ENCODE data around the gene SNRPD1. TPM values are rescaled to one million over a fixed set of nuclear protein-coding genes. Genes with fewer than 3 reads are reported as not detected.
"Not testable (repeated sequence)": the region's sequence is repeated elsewhere in the genome, so short reads cannot be mapped to it uniquely, and the experiment has no call there.

Gene SNRPD1
- total RNA-seq, 1 donor from 2014 or later: 128 TPM

DNA sequence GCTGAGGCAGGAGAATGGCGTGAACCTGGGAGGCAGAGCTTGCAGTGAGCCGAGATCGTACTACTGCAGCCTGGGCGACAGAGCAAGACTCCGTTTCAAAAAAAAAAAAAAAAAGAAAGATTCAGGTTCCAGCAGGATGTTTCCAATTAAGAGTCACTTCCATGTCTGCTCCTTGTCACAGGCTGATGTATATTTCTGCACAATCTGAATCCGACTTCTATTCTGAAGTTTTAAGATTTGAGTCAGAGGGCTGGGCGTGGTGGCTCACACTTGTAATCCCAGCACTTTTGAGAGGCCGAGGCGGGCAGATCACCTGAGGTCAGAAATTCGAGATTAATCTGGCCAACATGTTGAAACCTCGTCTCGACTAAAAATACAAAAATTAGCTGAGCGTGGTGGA lies 24.7 kb downstream of the SNRPD1 start:
- H3K4me3 ChIP-seq: no peak overlapping the region
- H3K9me3 Mint-ChIP-seq: no peaks in the 10 kb centered on the region
- peaks cover under 1% of the 10 kb centered on the region for H3K36me3 ChIP-seq
- H3K4me2 ChIP-seq: no peak overlapping the region
- no peaks in the 10 kb centered on the region for H3K9me3 ChIP-seq (ENCODE audit: low read depth)
- H3K4me1 ChIP-seq: no peaks in the 10 kb centered on the region
- H3K4me1 Mint-ChIP-seq: no peaks in the 10 kb centered on the region
- no peak overlapping the region for H3K4me3 Mint-ChIP-seq
- H3K27ac Mint-ChIP-seq: no peak overlapping the region
- H3K27ac ChIP-seq: no peak overlapping the region
- TF ChIP-seq EZH2 (IDR thresholded peaks at IDR 0.05): no peak
- no peak for TF ChIP-seq EZH2phosphoT487 (IDR thresholded peaks at IDR 0.05)
- TF ChIP-seq, protein P1, sequence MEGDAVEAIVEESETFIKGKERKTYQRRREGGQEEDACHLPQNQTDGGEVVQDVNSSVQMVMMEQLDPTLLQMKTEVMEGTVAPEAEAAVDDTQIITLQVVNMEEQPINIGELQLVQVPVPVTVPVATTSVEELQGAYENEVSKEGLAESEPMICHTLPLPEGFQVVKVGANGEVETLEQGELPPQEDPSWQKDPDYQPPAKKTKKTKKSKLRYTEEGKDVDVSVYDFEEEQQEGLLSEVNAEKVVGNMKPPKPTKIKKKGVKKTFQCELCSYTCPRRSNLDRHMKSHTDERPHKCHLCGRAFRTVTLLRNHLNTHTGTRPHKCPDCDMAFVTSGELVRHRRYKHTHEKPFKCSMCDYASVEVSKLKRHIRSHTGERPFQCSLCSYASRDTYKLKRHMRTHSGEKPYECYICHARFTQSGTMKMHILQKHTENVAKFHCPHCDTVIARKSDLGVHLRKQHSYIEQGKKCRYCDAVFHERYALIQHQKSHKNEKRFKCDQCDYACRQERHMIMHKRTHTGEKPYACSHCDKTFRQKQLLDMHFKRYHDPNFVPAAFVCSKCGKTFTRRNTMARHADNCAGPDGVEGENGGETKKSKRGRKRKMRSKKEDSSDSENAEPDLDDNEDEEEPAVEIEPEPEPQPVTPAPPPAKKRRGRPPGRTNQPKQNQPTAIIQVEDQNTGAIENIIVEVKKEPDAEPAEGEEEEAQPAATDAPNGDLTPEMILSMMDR (IDR thresholded peaks at IDR 0.05): no peak
- no peak overlapping the region for H3K9ac ChIP-seq
- no peaks in the 10 kb centered on the region for H4K20me1 ChIP-seq (ENCODE audit: low read depth)
- H3K27me3 Mint-ChIP-seq (ENCODE audit: insufficient read depth, low read depth): peaks cover 7% of the 10 kb centered on the region
- peaks cover 30% of the 10 kb centered on the region for H3F3A ChIP-seq (ENCODE audit: low read depth)
- peaks cover 13% of the 10 kb centered on the region for H3K36me3 Mint-ChIP-seq
- H2AFZ ChIP-seq (replicated peaks): no peak overlapping the region
- no peak for DNase-seq (ENCODE audit: low spot score)
- H3K27me3 ChIP-seq: no peaks in the 10 kb centered on the region
- no peaks in the 10 kb centered on the region for H3K79me2 ChIP-seq (ENCODE audit: low read depth)

DNA sequence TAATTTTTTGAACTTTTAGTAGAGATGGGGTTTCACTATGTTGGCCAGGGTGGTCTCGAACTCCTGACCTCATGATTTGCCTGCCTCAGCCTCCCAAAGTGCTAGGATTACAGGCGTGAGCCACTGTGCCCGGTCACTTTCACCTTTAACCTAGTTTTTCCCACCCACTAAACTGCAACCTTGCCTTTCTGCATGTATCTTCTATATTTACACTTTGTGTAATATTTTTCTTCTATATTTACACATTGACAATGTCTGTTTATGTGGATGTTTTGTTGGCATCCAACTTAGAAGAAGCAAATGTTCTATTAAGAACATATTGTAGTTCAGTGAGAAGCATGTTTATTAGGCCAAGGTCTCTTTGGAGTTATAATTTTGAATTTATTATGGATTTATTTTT lies 26.7 kb downstream of the SNRPD1 start:
- H2AFZ ChIP-seq (replicated peaks): no peak overlapping the region
- peaks cover 5% of the 10 kb centered on the region for H3K4me1 Mint-ChIP-seq
- no peaks in the 10 kb centered on the region for H3K79me2 ChIP-seq (ENCODE audit: low read depth)

DNA sequence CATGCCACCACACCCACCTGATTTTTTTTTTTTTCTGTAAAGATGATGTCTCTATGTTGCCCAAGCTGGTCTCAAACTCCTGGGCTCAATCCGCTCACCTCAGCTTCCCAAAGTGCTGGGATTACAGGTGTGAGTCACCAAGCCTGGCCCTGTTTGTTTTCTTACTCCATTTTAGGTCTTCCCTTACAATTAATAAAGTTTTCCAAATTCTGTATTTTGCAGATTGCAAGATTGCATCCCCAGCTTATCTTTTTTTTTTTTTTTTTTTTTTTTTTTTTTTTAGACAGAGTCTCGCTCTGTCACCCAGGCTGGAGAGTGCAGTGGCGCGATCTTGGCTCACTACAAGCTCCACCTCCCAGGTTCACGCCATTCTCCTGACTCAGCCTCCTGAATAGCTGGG lies 28.3 kb downstream of the SNRPD1 start:
- not testable (repeated sequence) for H3K9ac ChIP-seq; H3K27me3 Mint-ChIP-seq (ENCODE audit: insufficient read depth, low read depth); H3K4me1 Mint-ChIP-seq; H3K27me3 ChIP-seq; DNase-seq (ENCODE audit: low spot score); H3K4me2 ChIP-seq; H3K9me3 ChIP-seq (ENCODE audit: low read depth); H3K9me3 Mint-ChIP-seq; H4K20me1 ChIP-seq (ENCODE audit: low read depth); H3K36me3 ChIP-seq; H2AFZ ChIP-seq (replicated peaks); H3K27ac Mint-ChIP-seq; H3K79me2 ChIP-seq (ENCODE audit: low read depth); H3K4me3 ChIP-seq; H3K27ac ChIP-seq; H3K4me3 Mint-ChIP-seq; H3K4me1 ChIP-seq
- peaks cover 21% of the 10 kb centered on the region for H3F3A ChIP-seq (ENCODE audit: low read depth)
- peaks cover 12% of the 10 kb centered on the region for H3K36me3 Mint-ChIP-seq

More for the DNA sequence above, 26.7 kb downstream of the SNRPD1 start:
- Histone ChIP-seq H3K9me3 (ENCODE audit: low read depth) (no peaks in the 10 kb centered on the region), H3K27ac (peak overlapping the region; percentile 46), H4K20me1 (ENCODE audit: low read depth) (no peaks in the 10 kb centered on the region), H3K36me3 (no peaks in the 10 kb centered on the region), H3F3A (ENCODE audit: low read depth) (peaks cover 31% of the 10 kb centered on the region), H3K9ac (no peak overlapping the region), H3K27me3 (no peaks in the 10 kb centered on the region), H3K4me2 (no peak overlapping the region), H3K4me1 (no peaks in the 10 kb centered on the region), H3K4me3 (no peak overlapping the region)
- H3K4me3 Mint-ChIP-seq: no peak overlapping the region
- H3K36me3 Mint-ChIP-seq: peaks cover 12% of the 10 kb centered on the region
- TF ChIP-seq EZH2 (IDR thresholded peaks at IDR 0.05) (no peak), EZH2phosphoT487 (IDR thresholded peaks at IDR 0.05) (no peak)
- TF ChIP-seq, protein P1 (IDR thresholded peaks at IDR 0.05): no peak
- no peak overlapping the region for H3K27ac Mint-ChIP-seq
- H3K27me3 Mint-ChIP-seq (ENCODE audit: insufficient read depth, low read depth): peaks cover 7% of the 10 kb centered on the region
- H3K9me3 Mint-ChIP-seq: no peaks in the 10 kb centered on the region
- no peak for DNase-seq (ENCODE audit: low spot score)

DNA sequence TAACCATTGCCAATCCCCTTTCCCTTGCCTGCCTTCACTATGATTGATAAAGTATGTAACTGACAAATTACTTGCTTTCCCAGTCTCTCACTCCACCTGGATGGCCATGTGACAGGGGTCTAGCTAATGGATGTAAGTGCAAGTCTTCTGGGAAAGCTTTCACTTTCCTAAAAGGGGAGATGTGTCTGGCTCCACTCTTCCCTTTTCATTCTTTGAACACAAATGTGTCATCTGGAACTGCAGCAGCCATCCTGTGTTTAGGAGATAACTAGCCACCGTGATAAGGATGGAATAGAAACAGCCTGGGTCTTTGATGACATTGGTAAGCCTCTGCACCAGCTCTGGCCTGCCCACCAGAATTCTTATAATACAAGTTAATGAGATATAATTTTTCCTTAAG lies 38.2 kb downstream of the SNRPD1 start:
- no peak overlapping the region for H3K27ac Mint-ChIP-seq
- no peak overlapping the region for H3K9ac ChIP-seq
- no peaks in the 10 kb centered on the region for H3K36me3 ChIP-seq
- no peaks in the 10 kb centered on the region for H3K4me1 ChIP-seq
- no peaks in the 10 kb centered on the region for H3K27me3 ChIP-seq
- no peak for DNase-seq (ENCODE audit: low spot score)
- peaks cover 6% of the 10 kb centered on the region for H3K36me3 Mint-ChIP-seq
- no peaks in the 10 kb centered on the region for H3K4me1 Mint-ChIP-seq
- H3K27me3 Mint-ChIP-seq (ENCODE audit: insufficient read depth, low read depth): peaks cover 2% of the 10 kb centered on the region
- H4K20me1 ChIP-seq (ENCODE audit: low read depth): no peaks in the 10 kb centered on the region
- no peaks in the 10 kb centered on the region for H3K79me2 ChIP-seq (ENCODE audit: low read depth)
- no peak overlapping the region for H3K4me2 ChIP-seq
- no peak overlapping the region for H3K4me3 Mint-ChIP-seq
- H3K4me3 ChIP-seq: no peak overlapping the region
- no peak overlapping the region for H3K27ac ChIP-seq
- H3F3A ChIP-seq (ENCODE audit: low read depth): peaks cover 4% of the 10 kb centered on the region
- TF ChIP-seq, protein P1 (IDR thresholded peaks at IDR 0.05): no peak
- no peak for TF ChIP-seq EZH2phosphoT487 (IDR thresholded peaks at IDR 0.05)
- no peaks in the 10 kb centered on the region for H3K9me3 ChIP-seq (ENCODE audit: low read depth)
- no peaks in the 10 kb centered on the region for H3K9me3 Mint-ChIP-seq
- no peak overlapping the region for H2AFZ ChIP-seq (replicated peaks)
